Measurements from ENCODE around the gene GALNS.

DNA sequence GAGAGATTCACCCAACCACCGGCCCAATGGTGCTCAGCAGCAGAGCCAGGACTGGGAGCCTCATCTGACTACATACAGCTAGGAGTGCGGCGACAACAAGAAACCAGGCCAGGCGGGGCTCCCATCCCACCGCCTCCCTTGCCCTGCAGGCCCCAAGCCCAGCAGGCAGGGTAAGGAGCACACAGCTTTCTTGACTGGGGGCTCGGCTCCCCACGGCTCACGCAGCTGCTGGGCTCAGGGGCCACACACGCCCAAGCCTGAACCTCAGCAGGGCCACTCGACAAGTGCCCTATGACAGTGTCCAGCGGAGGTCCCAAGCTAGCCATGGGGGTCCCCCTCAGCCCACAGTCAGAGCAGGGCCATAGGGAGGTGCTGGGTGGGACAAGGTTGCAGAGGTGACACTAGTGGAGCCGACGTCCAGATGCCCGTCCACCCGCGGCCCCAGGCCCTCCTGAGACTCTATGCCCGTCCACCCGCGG lies 85.4 kb downstream of the GALNS start:
- TF ChIP-seq, protein P1, sequence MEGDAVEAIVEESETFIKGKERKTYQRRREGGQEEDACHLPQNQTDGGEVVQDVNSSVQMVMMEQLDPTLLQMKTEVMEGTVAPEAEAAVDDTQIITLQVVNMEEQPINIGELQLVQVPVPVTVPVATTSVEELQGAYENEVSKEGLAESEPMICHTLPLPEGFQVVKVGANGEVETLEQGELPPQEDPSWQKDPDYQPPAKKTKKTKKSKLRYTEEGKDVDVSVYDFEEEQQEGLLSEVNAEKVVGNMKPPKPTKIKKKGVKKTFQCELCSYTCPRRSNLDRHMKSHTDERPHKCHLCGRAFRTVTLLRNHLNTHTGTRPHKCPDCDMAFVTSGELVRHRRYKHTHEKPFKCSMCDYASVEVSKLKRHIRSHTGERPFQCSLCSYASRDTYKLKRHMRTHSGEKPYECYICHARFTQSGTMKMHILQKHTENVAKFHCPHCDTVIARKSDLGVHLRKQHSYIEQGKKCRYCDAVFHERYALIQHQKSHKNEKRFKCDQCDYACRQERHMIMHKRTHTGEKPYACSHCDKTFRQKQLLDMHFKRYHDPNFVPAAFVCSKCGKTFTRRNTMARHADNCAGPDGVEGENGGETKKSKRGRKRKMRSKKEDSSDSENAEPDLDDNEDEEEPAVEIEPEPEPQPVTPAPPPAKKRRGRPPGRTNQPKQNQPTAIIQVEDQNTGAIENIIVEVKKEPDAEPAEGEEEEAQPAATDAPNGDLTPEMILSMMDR (IDR thresholded peaks at IDR 0.05; ENCODE audit: extremely low read depth in 1 of 2, insufficient read depth in 1 of 2, low read depth in 1 of 2, low read length in 2 of 2), result no peak
- TF ChIP-seq, protein P2, sequence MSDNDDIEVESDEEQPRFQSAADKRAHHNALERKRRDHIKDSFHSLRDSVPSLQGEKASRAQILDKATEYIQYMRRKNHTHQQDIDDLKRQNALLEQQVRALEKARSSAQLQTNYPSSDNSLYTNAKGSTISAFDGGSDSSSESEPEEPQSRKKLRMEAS (IDR thresholded peaks at IDR 0.05; ENCODE audit: insufficient read depth, insufficient read length), result no peak
